Measurements from ENCODE around the gene TEC. TPM values are rescaled to one million over a fixed set of nuclear protein-coding genes. Genes with fewer than 3 reads are reported as not detected.

The TEC gene
- total RNA-seq, 2 experiments from 2014 or later, result 2.8 TPM

GRCh38 chr4:48163746-48164145 lies 105.9 kb downstream of the TEC start:
- no peaks in the 10 kb centered on the region for H3K27me3 Mint-ChIP-seq
- DNase-seq, result no peak
- intact Hi-C loops (cut with DNase I, micrococcal nuclease), result no loop called here
- POLR2A ChIA-PET, result no interaction called here
- H3K27me3 ChIP-seq (ENCODE audit: control insufficient read depth in 1 of 2, insufficient read depth in 2 of 2, low read length in 2 of 2), result no peaks in the 10 kb centered on the region
- no peaks in the 10 kb centered on the region for H3K9me3 Mint-ChIP-seq
- H3K9me3 ChIP-seq (ENCODE audit: control insufficient read depth in 1 of 2, insufficient read depth in 1 of 2, low read length in 2 of 2), result no peaks in the 10 kb centered on the region
- no peaks in the 10 kb centered on the region for H3K4me1 Mint-ChIP-seq (ENCODE audit: low read depth)
- no peak overlapping the region for H3K4me3 ChIP-seq (ENCODE audit: low read length)
- H3K4me1 ChIP-seq (ENCODE audit: insufficient read depth, low read length), result no peaks in the 10 kb centered on the region
- peaks cover 25% of the 10 kb centered on the region for H3K36me3 Mint-ChIP-seq (ENCODE audit: low read depth)
- CTCF ChIA-PET, result no interaction called here
- TF ChIP-seq CTCF (IDR thresholded peaks at IDR 0.05), result no peak
- H3K4me3 Mint-ChIP-seq, result no peak overlapping the region
- no peak overlapping the region for H3K27ac ChIP-seq (ENCODE audit: low read depth in 1 of 2, low read length in 2 of 2)
- no peaks in the 10 kb centered on the region for H3K36me3 ChIP-seq (ENCODE audit: insufficient read depth, low read length)
- no peak overlapping the region for H3K27ac Mint-ChIP-seq
- ATAC-seq (ENCODE audit: poor library complexity), result no peak

GRCh38 chr4:48162162-48162561 lies 107.5 kb downstream of the TEC start:
- Histone ChIP-seq H3K27ac (ENCODE audit: low read depth in 1 of 2, low read length in 2 of 2) (no peak overlapping the region), H3K36me3 (ENCODE audit: insufficient read depth, low read length) (no peaks in the 10 kb centered on the region), H3K27me3 (ENCODE audit: control insufficient read depth in 1 of 2, insufficient read depth in 2 of 2, low read length in 2 of 2) (no peaks in the 10 kb centered on the region), H3K9me3 (ENCODE audit: control insufficient read depth in 1 of 2, insufficient read depth in 1 of 2, low read length in 2 of 2) (no peaks in the 10 kb centered on the region), H3K4me3 (ENCODE audit: low read length) (no peak overlapping the region), H3K4me1 (ENCODE audit: insufficient read depth, low read length) (no peaks in the 10 kb centered on the region)
- no peak for TF ChIP-seq CTCF (IDR thresholded peaks at IDR 0.05)
- no peak for DNase-seq
- ChIA-PET CTCF (no interaction called here), POLR2A (no interaction called here)
- intact Hi-C loops (cut with DNase I, micrococcal nuclease), result no loop called here
- Mint-ChIP-seq H3K36me3 (ENCODE audit: low read depth) (peaks cover 32% of the 10 kb centered on the region), H3K27ac (no peak overlapping the region), H3K4me1 (ENCODE audit: low read depth) (no peaks in the 10 kb centered on the region), H3K9me3 (peaks cover under 1% of the 10 kb centered on the region), H3K27me3 (no peaks in the 10 kb centered on the region), H3K4me3 (no peak overlapping the region)
- ATAC-seq (ENCODE audit: poor library complexity), result no peak

- H3K27me3 Mint-ChIP-seq, result no peaks in the 10 kb centered on the region
- no peak overlapping the region for H3K27ac Mint-ChIP-seq
- H3K36me3 Mint-ChIP-seq (ENCODE audit: low read depth), result peaks cover 70% of the 10 kb centered on the region
- ChIA-PET CTCF (no interaction called here), POLR2A (no interaction called here)
- Histone ChIP-seq H3K27ac (ENCODE audit: low read depth in 1 of 2, low read length in 2 of 2) (no peak overlapping the region), H3K9me3 (ENCODE audit: control insufficient read depth in 1 of 2, insufficient read depth in 1 of 2, low read length in 2 of 2) (peaks cover 0 to 28% of the 10 kb centered on the region in 2 experiments), H3K27me3 (ENCODE audit: control insufficient read depth in 1 of 2, insufficient read depth in 2 of 2, low read length in 2 of 2) (no peaks in the 10 kb centered on the region), H3K36me3 (ENCODE audit: insufficient read depth, low read length) (no peaks in the 10 kb centered on the region), H3K4me1 (ENCODE audit: insufficient read depth, low read length) (no peaks in the 10 kb centered on the region), H3K4me3 (ENCODE audit: low read length) (no peak overlapping the region)
- TF ChIP-seq CTCF (IDR thresholded peaks at IDR 0.05), result no peak
- intact Hi-C loops (cut with DNase I, micrococcal nuclease), result no loop called here
- H3K4me1 Mint-ChIP-seq (ENCODE audit: low read depth), result no peaks in the 10 kb centered on the region
- H3K4me3 Mint-ChIP-seq, result no peak overlapping the region
- no peak for DNase-seq
- peaks cover 5% of the 10 kb centered on the region for H3K9me3 Mint-ChIP-seq
- ATAC-seq (ENCODE audit: poor library complexity), result no peak
Observed at GRCh38 chr4:48157271-48157670, 112.4 kb downstream of the TEC start.
